GM21381 (cell line): Measurements from ENCODE around the gene CST7.
"Not testable (repeated sequence)": the region's sequence is repeated elsewhere in the genome, so short reads cannot be mapped to it uniquely, and the experiment has no call there.

Experiments
- ATAC-seq: cut with Tn5 transposase; IDR thresholded peaks from one replicate; pipeline ENCODE4 v1.9.1; 2021; ENCODE audit warnings: mild to moderate bottlenecking, moderate library complexity; ENCODE audit not compliant: unreplicated experiment

Gene CST7

GRCh38 chr20:24948939-24949679 lies at the start of gene CST7:
TSS of gene CST7 (plus strand) at chr20:24949269. CDS start at chr20:24949506, 237 bp downstream.
- peak; percentile 54 for ATAC-seq

DNA sequence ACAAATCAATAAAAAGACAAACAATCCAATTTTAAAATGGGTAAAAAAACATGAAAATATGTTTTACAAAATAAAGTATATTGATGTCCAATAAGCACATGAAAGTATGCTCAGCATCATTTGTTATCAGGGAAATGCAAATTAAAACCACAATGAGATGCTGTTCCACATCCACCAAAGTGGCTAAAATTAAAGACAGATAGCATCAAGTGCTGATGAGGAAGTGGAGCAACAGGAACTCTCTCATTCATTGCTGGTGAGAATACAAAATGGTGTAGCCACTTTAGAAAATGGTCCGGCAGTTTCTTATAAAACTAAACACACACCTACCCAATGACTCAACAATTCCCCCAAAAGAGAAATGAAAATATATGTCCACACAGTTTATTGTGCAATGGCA lies 42.3 kb upstream of the CST7 start:
- ATAC-seq: no peak

DNA sequence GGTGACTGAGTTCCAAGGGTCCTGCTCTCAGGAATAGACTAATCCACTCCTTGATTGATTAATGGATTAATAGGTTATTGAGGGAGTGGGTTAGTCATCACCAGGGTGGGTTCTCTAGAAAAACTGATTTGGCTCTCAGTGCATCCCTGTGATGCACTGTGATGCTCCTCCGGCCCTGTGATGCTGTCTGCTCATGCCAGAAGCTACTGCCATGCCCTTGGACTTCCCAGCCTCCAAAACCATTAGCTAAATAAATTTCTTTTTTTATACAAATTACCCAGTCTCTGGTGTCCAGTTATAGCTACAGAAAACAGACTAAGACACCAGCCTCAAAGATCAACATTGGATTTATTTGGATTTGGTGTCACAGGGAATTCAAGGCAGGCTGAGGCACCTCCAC lies 40.4 kb upstream of the CST7 start:
- ATAC-seq: no peak

DNA sequence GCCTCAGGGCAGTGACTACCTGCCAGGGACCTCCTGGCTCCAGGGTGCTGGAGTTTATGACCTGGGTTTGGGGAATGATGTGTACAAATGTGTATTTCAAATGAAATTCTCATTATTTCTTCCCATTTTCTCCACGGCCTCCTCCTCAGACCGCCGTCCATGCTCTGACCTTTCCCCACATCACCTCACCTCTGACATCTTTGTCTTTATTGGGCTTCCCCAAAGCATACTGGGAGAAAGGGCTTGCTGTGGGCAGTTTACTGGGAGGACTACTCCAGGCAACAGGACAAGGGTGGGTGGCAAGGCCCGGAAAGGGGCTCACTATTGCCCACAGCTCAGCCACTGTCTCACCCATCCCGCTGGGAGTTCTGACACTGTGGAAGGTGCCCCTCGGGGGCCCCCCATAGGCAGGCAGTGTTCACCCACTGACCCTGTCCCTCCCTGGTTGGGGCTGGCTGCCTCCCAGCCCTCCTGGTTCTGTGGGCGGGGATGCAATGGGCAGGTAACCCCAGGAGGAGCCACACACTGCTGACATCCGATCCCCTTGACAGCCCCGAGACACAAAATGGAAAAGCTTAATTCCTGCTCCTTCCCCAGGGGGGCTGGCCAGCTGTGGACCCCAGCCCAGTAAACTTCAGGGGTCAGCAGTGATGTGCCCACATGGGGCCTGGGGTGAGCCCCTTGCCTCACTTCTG lies 39.8 kb upstream of the CST7 start:
- ATAC-seq: no peak

DNA sequence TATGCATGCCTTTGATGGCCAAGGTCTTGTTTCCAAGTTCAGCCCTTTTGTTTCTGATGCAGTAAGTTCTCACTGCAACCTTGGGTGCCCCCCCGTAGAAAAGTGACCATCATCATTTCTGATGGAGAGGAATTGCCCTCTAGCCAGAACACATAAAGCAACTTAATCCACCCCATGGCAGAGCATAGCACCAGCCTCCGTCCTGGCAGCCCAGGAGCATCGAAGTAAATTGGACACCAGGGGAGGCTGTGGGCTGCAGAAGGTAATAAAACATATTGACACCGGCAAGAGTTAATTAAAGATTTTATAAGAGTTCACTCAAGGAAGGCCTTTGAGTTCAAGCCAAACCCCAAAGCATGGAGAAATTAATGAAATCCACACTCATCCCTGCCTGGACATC lies 39.2 kb upstream of the CST7 start:
- ATAC-seq: no peak

- no peak for ATAC-seq
These were observed 38.6 kb upstream of the CST7 start for GRCh38 chr20:24910461-24910860.

- ATAC-seq: no peak
These were observed 37.6 kb upstream of the CST7 start for GRCh38 chr20:24911461-24911860.

DNA sequence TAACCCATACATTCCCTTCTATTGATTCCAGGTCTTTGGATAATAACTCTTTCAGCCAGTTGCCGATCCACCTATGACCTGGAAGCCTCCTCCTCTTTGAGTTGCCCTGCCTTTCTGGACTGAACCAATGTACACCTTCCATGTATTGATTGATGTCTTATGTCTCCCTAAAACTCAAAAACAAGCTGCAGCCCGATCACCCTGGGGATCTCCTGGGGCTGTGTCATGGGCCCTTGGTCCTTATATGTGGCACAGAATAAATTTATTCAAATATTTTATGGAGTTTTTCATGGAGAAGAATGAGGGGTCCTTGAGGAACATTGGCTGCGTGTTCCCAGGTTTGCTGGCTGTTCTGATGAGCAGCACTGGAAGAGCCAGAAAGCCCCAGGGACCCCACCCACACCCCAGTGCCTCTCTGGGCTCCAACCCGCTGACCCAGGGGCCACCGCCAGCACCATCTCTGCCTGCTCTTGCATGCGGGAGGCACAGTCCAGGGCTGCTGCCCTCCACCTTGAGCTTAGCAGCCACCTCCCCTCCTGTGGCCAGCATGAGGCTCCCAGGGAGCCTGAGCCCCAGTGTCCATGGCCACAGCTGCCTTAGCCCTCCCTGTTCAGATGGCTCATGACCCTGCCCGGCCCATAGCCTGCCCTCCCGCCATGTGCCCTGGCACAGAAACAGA lies 36.5 kb upstream of the CST7 start:
- no peak for ATAC-seq

GRCh38 chr20:24913076-24913628 lies 35.9 kb upstream of the CST7 start:
- no peak for ATAC-seq

DNA sequence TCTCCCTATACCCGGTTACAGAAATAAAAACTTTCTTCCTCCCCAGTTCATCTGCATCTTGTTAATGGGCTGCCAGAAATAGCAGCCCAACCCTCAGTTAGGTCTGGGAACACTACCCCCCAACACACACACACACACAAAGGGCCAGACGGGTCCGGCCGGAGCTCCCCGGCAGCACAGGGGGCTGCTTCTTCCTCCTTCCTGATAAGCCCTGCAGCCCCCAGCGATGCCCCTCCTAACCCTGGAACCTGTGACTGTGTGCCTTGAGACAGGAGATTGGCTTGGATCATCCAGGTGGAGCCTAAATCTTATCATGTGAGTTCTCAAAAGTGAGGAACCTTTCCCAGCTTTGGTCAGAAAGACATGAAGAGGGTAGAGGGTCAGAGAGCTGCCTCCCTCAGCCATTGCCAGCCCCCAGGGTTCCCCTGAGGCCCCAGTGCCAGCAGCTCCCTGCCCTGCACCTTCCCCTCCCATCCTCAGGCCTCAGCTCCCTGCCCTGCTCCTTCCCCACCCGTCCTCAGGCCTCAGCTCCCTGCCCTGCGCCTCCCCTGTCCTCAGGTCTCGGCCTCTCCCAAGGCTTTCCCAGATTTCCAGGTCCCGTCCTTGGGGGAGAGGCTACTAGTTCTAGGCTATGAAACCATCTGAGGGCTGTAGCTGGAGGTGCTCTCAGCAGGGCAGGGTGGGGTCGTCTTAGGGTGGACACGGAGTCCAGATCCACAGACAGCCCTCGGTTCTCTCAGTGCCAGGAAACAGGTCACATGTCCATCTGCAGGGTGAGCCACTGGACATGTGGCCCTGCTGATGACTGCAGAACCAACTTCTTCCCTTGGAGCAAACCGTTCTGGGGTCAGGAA lies 34.5 kb upstream of the CST7 start:
- no peak for ATAC-seq

GRCh38 chr20:24915440-24915839 lies 33.6 kb upstream of the CST7 start:
- ATAC-seq: no peak

DNA sequence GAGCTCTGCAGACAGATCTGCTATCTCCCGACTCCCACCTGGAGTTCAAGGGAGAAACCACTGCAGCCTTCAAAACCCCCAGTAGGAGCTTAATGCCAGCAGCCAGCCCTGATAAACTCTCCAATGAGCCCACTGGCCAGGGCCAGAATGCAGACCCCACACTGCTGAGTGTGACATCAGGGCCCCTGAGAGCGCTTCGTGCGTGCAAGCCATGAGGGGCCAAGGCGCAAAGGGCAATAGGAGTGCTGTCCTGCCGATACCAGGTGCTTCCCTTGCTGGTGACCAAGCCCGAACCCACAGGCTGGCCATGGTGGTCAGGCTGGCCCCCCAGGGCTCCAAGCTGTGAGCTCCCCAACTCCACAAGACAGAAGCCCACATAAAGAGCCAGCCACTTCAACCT lies 33.2 kb upstream of the CST7 start:
- ATAC-seq: no peak

GRCh38 chr20:24916412-24916811 lies 32.7 kb upstream of the CST7 start:
- no peak for ATAC-seq

GRCh38 chr20:24917056-24917455 lies 32.0 kb upstream of the CST7 start:
- no peak for ATAC-seq

DNA sequence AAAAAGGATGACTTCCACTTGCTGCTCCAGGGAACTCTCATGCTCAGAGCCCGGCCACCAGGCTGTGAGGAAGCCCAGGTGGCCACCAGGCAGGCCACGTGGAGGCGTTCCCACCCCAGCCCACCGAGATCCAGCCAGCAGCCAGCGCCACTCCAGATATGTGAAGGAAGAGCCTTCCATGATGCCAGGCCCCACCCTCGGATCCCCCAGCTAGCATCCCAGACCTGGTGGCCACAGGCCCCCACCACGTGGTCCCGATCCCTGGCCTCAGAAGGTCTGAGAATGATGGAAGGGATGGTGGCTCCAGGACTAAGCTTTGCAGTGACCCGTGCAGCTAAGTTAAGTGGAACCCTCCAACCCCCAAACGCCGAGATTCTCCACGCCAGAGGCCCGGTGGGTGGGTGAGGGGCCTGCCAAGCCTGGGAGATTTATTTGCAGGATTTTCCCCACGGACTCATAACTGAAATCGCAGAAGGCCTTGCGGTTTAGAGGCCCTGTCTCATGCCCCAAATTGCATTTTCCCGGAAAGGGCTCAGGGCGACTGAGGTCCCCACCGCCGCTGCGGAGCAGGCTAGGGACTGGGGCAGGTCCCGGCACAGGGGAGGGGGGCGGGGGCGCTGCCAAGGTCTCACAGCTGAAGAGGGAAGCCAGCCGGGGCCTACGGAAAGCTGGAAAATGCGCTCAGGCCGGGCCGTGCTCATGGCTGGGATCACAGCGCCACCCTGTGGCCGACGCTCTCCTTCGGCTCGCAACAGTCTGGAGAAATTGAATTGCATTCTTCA lies 31.1 kb upstream of the CST7 start:
- no peak for ATAC-seq

DNA sequence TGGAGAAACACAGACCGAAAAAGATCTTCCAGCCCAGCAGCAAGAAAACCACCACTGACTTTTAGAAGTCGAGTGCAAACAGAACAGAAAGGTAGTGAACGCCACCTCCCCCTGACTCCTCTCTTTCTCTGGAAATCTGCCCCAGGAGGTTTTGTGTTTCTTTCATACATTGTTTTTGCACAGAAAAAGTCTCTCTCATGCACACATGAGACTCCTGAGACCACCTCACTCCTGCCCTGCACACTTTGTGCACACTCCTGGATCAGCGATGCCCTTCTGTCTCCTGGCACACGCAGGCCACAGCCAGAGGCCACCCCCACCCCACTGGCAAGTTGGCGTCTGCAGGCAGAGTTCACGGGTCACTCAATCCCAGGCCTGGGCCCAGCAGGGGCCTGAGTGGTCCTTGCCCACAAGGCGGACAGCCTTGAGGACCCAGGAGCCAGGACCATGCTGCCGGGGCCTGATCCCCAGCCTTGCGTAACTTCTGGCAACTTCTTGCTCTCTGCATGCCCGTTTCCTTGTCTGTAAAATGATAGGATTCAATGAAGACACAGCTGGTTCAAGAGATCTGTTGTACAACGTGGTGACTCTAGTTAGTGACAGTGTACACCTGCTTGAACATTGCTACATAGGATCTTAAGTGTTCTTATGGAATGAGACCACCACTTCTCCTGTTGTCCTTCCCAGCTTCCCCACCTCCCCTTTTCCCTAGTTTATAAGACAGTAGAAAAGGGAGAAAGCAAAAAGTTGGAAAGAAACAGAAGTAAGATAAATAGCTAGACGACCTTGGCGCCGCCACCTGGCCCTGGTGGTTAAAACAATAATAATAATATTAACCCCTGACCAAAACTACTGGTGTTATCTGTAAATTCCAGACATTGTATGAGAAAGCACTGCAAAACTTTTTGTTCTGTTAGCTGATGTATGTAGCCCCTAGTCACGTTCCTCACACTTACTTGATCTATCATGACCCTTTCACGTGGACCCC lies 30.2 kb upstream of the CST7 start:
- ATAC-seq: no peak

DNA sequence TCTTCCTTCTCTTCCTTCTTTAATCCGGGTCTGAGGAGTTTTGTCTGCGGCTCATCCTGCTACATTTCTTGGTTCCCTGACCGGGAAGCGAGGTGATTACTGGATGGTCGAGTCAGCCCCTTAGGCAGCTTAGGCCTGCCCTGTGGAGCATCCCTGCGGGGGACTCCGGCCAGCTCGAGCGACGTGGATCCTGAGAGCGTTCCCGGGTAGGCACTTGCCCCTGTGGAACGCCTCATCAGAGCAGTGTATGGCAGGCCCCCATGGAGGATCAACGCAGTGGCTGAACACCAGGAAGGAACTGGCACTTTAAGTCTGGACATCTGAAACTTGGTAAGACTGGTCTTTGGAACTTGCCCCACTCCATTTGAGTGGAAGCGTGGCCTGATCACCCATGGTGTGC lies 29.4 kb upstream of the CST7 start:
- not testable (repeated sequence) for ATAC-seq

- not testable (repeated sequence) for ATAC-seq
These were observed 28.4 kb upstream of the CST7 start for GRCh38 chr20:24920706-24921105.

- not testable (repeated sequence) for ATAC-seq
These were observed 19.8 kb upstream of the CST7 start for GRCh38 chr20:24929259-24929658.
